Measurements from ENCODE around the gene SLC37A3.

DNA sequence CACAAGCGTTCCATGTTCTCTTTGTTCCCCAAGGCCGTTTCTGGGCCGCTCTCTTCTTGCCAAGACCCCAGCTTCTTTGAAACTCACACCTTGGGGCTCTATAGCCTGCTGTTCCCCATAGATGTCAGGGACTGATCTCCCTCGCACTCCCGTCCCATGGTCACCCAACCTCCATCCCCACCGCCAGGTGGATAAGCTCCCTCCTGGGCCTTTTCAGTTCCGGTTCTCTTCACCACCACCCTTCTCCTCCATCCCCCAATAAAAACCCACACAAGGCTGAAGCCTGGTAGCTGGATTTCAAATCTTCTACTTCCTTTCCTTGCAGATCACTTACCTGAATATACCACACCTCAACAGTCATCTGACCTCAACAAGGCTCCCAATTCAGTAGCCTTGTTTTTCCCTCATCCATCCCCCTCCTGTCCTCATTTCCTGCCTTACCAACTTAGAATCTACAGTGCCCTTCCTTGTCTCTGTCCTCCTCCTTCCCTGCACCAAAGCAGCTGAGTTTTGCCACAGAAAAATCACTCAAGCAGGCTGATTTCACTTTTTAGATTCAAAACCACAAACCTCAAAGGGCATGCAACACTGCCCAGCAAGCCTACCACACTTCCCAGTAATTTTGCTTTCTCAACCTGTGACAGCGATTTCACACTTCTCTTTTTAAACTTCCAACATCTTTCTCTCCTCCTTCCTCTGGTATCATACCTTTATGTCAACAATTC, 7.7 kb downstream of the SLC37A3 start:
- TF ChIP-seq, protein P1, sequence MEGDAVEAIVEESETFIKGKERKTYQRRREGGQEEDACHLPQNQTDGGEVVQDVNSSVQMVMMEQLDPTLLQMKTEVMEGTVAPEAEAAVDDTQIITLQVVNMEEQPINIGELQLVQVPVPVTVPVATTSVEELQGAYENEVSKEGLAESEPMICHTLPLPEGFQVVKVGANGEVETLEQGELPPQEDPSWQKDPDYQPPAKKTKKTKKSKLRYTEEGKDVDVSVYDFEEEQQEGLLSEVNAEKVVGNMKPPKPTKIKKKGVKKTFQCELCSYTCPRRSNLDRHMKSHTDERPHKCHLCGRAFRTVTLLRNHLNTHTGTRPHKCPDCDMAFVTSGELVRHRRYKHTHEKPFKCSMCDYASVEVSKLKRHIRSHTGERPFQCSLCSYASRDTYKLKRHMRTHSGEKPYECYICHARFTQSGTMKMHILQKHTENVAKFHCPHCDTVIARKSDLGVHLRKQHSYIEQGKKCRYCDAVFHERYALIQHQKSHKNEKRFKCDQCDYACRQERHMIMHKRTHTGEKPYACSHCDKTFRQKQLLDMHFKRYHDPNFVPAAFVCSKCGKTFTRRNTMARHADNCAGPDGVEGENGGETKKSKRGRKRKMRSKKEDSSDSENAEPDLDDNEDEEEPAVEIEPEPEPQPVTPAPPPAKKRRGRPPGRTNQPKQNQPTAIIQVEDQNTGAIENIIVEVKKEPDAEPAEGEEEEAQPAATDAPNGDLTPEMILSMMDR (IDR thresholded peaks at IDR 0.05) = no peak
- no peak for TF ChIP-seq EZH2 (IDR thresholded peaks at IDR 0.05; ENCODE audit: borderline replicate concordance, insufficient read depth, low read depth, low read length, poor library complexity, severe bottlenecking)

Measured in B cell (primary cell).